ENCODE measurements around the gene UBE2Z. TPM values are rescaled to one million over a fixed set of nuclear protein-coding genes. Genes with fewer than 3 reads are reported as not detected.

Gene UBE2Z
- total and polyA plus RNA-seq, 2 of the 13 experiments (the other 11 are each of a cell fraction or from before 2014, with no cell fraction given): 63.2 to 122 TPM

DNA sequence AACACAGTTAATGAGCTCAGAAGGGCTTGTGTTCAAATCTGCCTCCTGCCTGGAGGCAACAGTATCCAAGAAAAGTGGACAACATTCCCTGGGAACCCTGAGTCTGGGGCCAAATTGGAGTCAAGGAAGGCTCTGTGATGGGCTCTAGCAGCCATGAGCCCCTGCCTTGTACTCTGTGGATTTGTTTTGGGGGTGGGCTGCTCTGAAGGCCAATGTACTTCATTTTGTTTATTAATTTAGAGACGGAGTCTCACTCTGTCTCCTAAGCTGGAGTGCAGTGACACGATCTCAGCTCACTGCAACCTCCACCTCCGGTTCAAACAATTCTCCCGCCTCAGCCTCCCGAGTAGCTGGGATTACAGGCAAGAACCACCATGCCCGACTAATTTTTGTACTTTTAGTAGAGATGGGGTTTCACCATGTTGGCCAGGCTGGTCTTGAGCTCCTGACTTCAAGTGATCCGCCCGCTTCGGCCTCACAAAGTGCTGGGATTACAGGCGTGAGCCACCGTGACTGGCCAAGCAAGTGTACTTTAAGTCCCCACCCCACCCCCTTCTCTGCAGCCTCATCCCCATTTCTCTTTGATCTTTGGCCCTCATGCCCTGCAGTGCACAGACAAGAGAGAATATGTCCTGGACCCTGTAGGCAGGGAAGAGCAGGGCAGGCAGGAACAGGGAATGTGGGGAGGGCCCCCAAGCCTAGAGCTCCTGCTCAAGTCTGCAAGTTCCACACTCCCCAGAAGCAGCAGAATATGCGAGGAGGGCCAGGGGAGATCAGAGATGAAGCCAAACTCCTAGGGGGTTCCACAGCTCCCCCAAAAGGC, 62.9 kb downstream of the UBE2Z start (continued):
- TF ChIP-seq ZBTB40 (IDR thresholded peaks at IDR 0.05): no peak
- no peak; the same call in 1 of the 2 replicates for TF ChIP-seq ZBTB40 (CRISPR knock-in tag; IDR thresholded peaks at IDR 0.05)
- TF ChIP-seq HOXA5 (CRISPR knock-in tag; IDR thresholded peaks at IDR 0.05): no peak
- no peak; the same call in 1 of the 2 replicates for TF ChIP-seq ZNF143 (CRISPR knock-in tag; IDR thresholded peaks at IDR 0.05)
- TF ChIP-seq RARG (CRISPR knock-in tag; IDR thresholded peaks at IDR 0.05; ENCODE audit: low read depth): no peak
- TF ChIP-seq, protein P1, sequence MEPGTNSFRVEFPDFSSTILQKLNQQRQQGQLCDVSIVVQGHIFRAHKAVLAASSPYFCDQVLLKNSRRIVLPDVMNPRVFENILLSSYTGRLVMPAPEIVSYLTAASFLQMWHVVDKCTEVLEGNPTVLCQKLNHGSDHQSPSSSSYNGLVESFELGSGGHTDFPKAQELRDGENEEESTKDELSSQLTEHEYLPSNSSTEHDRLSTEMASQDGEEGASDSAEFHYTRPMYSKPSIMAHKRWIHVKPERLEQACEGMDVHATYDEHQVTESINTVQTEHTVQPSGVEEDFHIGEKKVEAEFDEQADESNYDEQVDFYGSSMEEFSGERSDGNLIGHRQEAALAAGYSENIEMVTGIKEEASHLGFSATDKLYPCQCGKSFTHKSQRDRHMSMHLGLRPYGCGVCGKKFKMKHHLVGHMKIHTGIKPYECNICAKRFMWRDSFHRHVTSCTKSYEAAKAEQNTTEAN (CRISPR knock-in tag; conservative IDR thresholded peaks at IDR 0.05): peak; percentile 82; the same call in 1 of the 2 replicates
- TF ChIP-seq, protein P2, sequence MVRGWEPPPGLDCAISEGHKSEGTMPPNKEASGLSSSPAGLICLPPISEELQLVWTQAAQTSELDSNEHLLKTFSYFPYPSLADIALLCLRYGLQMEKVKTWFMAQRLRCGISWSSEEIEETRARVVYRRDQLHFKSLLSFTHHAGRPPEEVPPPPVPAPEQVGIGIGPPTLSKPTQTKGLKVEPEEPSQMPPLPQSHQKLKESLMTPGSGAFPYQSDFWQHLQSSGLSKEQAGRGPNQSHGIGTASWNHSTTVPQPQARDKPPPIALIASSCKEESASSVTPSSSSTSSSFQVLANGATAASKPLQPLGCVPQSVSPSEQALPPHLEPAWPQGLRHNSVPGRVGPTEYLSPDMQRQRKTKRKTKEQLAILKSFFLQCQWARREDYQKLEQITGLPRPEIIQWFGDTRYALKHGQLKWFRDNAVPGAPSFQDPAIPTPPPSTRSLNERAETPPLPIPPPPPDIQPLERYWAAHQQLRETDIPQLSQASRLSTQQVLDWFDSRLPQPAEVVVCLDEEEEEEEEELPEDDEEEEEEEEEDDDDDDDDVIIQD (CRISPR knock-in tag; IDR thresholded peaks at IDR 0.05; ENCODE audit: low read depth): peak; percentile 59; the same call in 1 of the 2 replicates
- TF ChIP-seq, protein P3, sequence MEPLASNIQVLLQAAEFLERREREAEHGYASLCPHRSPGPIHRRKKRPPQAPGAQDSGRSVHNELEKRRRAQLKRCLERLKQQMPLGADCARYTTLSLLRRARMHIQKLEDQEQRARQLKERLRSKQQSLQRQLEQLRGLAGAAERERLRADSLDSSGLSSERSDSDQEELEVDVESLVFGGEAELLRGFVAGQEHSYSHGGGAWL (CRISPR knock-in tag; IDR thresholded peaks at IDR 0.05): no peak; the same call in 1 of the 2 replicates
- TF ChIP-seq, protein P4, sequence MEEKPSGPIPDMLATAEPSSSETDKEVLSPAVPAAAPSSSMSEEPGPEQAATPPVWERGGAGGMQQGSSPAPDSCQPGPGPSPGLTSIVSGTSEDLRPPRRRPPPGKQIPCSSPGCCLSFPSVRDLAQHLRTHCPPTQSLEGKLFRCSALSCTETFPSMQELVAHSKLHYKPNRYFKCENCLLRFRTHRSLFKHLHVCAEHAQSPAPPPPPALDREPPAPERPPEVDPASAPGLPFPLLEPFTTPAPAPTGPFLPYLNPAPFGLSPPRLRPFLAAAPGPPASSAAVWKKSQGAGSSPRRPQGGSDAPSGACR (CRISPR knock-in tag; IDR thresholded peaks at IDR 0.05): no peak
- TF ChIP-seq RFXAP (CRISPR knock-in tag; IDR thresholded peaks at IDR 0.05; ENCODE audit: borderline replicate concordance): peak; percentile 88; the same call in 1 of the 2 replicates
- peak in 1 of 2 experiments; percentile 84; a peak in 3 of 4 replicates for TF ChIP-seq HMGXB4 (CRISPR knock-in tag; IDR thresholded peaks at IDR 0.05; ENCODE audit: borderline replicate concordance in 1 of 2, low read depth in 1 of 2)
- TF ChIP-seq ZNF644 (CRISPR knock-in tag; IDR thresholded peaks at IDR 0.05; ENCODE audit: low read depth): peak; percentile 89; the same call in 1 of the 2 replicates

Data from HepG2 (cell line).